GM18507 (cell line): ENCODE data around the gene DDX10.
"Not testable (repeated sequence)": the region's sequence is repeated elsewhere in the genome, so short reads cannot be mapped to it uniquely, and the experiment has no call there.

Source experiments
- DNase-seq: peaks from one replicate; pipeline ENCODE4 v3.0.0; 2011; ENCODE audit warnings: low read depth; ENCODE audit not compliant: insufficient read length; ENCODE audit errors: extremely low spot score
- FAIRE-seq: peaks from 2 replicates; lab custom pipeline; 2011; peaks lifted over from hg19 to GRCh38; lab: Jason Lieb, UNC

DDX10 gene

DNA sequence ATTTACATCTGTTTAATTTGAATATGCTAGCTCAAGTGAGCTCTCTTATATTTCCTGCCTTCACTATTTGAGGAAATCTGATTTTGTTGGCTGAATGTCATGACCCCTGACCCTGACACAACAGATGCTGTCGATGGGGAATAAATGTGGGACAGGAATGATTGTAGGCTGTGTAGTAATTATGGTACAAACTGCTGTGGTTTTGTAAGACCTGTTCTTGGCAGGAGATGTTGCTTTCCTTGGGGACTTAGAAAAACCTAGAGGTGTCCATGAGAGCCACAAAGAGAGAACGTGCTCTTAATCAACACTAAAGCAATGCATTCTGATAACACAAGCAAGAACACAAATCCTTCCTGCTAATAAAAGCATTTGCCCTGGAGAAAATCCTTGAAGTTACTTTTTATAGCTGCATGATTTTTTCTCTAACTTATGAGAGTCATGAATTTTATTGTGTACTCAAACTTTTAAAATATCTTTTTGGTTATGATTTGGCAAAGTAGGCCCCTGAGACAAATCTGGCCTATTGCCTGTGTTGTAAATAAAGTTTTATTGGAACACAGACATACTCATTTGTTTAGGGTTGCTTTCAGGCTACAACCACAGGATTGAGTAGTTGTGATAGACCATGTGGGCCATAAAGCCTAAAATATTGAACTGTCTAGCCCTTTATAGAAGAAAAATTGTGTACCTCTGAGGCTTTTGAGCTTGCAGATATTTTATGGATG, 90.2 kb downstream of the DDX10 start:
- DNase-seq (no peak), FAIRE-seq (peak; percentile 53)

DNA sequence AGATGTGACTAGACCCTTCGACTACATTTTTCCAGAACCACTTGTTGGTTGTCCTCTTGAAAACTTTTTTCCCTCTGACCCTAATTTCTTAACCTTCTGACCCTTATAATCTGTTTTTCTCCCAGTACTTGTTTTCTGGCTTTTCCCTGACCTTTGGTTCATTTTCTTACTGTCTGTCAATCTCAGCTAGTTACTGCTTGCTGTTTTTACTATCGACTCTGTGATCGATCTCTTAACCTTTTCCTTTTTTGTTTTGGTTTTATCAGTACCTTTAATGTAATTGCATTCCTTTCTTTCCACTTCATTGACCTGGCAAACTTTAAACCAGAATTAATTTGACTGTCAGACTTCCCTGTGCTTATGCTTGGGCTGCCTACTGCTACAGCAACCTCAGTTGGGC, 92.8 kb downstream of the DDX10 start:
- FAIRE-seq: no peak
- no peak for DNase-seq

- DNase-seq: no peak
- no peak for FAIRE-seq
These were observed 93.6 kb downstream of the DDX10 start for GRCh38 chr11:108758458-108758857.

DNA sequence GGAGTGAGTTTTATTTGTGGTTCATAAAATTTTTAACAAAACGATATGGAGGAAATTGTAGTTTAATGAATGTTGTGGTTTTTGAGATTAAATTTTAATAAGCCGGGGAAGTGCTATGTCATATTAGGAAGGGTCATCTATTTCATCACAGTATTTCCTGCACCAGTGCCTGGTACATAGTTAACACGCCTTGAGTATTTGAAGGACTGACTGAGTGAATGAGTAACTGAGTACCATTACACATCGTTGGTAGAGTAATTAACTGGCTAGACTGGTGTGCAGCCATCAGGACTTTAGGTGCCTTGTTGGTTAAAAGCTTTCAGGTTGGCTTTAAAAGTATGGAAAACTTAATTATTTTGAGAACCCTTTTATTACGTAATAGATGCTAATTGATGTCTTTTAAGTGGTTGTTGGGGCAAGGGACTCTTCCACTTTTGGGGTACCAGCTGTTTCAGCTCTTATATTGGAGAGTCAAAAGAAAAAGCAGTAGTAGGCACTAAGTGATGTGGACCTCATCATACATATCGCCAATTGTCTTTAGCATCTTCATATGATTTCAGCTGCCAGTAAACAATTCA, 101.8 kb downstream of the DDX10 start:
- FAIRE-seq (no peak), DNase-seq (no peak)

DNA sequence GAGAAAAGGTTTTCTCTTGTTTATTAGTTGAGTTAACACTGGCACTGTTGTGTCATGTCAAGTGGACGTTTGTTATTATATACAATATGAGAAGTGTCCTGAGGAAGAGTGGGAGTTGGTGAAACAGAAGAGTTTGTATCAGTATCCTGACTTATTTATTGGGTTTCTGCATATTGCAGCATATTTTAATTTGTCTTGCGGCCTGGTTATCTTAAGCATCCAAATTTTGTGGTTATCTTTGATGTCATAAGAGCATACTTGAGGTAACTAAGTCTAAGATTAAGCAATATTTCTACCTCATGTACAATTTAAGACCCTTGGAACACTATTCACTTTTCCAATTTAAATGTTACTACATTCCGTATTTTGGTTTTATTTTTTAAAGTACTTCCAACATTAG, 103.5 kb downstream of the DDX10 start:
- FAIRE-seq (no peak), DNase-seq (no peak)

- DNase-seq (no peak), FAIRE-seq (no peak)
These were observed 104.1 kb downstream of the DDX10 start for GRCh38 chr11:108768964-108769363.

GRCh38 chr11:108774037-108774730, 109.3 kb downstream of the DDX10 start:
- no peak for FAIRE-seq
- DNase-seq: no peak

DNA sequence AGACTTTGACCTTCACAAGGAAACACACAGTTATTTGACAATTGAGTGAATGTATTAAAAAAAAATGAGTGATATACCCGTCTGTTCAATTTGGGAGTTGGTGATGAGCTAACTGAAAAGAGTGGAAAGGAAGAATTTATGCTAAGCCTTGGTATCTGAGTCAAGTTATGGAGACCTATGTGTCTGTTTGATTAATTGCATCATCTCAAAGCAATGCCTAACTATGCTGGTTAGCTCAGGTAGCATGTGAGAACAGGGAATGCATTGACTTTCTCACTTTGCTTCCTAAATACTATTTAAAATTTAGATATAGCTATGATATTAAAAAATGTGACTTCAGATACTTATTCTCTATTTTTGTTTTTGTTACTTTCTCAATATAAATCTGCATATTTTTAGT, 110.5 kb downstream of the DDX10 start:
- DNase-seq: no peak
- no peak for FAIRE-seq

- not testable (repeated sequence) for DNase-seq, FAIRE-seq
These were observed 114.3 kb downstream of the DDX10 start for GRCh38 chr11:108779147-108779546.

DNA sequence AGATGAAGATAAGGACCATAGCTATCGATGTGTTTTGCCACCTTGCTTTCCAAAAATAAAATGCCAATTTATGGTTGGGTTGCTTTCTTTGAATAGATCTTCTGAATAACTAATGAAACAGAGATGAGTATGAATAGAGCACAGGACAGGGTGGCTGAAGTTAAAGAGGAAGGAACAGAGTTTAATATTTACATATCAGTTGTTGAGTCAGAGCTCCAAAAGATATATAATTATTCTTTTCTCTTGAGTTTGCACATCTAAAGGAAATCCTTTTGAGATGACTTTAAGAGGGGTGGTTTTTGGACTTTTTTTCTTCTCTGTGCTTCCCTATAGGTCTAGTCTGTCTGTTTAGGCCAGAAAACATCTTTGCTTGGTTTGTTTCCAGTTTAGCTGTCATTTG, 115.2 kb downstream of the DDX10 start:
- DNase-seq (no peak), FAIRE-seq (no peak)

DNA sequence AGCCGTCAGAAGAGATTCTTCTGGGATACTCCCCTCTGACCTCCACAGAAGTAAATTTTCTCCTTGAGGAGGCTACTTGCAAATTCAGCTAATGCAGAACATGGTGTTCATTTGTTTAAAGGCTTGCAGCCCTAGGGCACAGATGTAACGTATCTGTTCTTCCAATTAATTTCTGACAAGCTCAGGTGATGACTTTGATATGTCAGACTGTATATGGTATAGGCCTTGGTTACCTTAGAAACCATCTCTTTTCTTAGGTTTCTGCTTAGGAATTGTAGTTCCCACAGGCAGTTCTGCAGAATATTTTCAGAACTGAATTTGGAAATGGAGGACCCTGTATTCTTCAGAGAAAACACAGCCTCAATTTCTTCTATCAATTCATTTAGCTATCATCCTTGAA, 117.1 kb downstream of the DDX10 start:
- DNase-seq (no peak), FAIRE-seq (no peak)

DNA sequence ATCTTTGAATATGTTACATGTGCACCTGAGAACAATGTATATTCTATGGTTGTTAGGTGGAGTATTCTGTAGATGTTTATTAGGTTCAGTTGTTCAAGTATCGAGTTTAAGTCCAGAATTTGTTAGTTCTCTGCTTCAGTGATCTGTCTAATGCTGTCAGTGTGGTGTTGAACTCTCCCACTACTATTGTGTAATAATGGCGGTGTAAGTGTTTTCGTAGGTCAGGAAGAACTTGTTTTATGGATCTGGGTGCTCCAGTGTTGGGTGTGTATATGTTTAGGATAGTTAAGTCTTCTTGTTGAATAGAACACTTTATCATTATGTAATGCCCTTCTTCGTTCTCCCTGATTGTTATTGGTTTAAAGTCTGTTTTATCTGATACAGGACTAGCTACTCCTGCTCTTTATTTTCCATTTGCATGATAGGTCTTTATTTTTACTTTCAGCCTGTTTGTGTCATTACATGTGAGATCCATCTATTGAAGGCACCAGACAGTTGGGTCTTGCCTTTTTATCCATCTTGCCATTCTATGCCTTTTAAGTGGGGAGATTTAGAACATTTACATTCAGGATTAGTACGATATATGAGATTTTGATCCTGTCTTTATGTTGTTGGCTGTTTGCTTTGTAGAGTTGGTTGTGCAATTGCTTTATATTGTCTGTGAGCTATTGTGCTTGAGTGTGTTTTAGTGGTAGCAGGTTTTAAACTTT, 121.6 kb downstream of the DDX10 start:
- DNase-seq (no peak), FAIRE-seq (no peak)

- DNase-seq (no peak), FAIRE-seq (no peak)
These were observed 122.2 kb downstream of the DDX10 start for GRCh38 chr11:108787105-108787504.

- FAIRE-seq (peak; percentile 73), DNase-seq (no peak)
These were observed 123.8 kb downstream of the DDX10 start for GRCh38 chr11:108788565-108789199.

GRCh38 chr11:108790501-108791299, 125.8 kb downstream of the DDX10 start:
- DNase-seq (no peak), FAIRE-seq (no peak)

DNA sequence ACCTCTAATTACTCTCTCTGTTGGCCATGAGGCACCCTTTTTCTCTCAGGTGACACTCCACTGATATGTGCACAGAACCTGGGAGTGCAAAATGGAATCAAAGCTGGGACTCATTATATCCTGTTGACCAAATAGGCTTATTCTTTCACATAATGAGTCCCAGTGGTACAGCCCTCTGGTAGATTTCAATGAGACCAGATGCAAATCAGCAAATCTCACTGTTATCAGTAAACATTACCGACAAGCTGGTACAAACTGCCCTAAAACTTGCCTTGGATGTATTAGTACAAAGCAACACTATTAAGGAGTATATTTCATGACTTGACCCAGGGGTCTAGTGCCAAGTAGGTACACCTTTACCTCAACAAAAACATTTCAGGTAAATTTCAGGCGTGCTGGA, 128.3 kb downstream of the DDX10 start:
- DNase-seq: no peak
- FAIRE-seq: no peak

GRCh38 chr11:108793611-108794010, 128.7 kb downstream of the DDX10 start:
- FAIRE-seq: no peak
- DNase-seq: no peak

DNA sequence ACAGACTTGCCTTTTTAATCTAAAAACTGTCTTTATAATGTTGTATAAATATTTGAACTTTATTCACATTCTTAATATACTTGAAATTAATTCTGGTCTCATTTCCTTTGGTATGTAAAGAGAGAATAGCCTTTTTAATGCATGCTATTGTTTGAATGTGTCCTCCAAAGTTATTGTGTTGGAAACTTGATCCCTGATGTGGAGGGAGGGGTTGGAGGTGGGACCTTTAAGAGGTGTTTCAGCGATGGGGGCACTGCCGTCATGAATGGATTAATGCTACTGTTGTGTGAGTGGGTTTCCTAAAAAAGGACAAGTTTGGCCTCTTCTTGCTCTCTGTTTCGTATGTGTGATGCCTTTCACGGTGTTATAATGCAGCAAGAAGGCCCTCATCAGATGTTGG, 131.7 kb downstream of the DDX10 start:
- DNase-seq (no peak), FAIRE-seq (no peak)

GRCh38 chr11:108797578-108798100, 132.8 kb downstream of the DDX10 start:
- no peak for FAIRE-seq

More at GRCh38 chr11:108797578-108798100, 132.8 kb downstream of the DDX10 start:
- no peak for DNase-seq
